Heart left ventricle (tissue), 16 donors: ENCODE results near the gene EEF1B2. TPM values are rescaled to one million over a fixed set of nuclear protein-coding genes. Genes with fewer than 3 reads are reported as not detected.
A peak's percentile ranks its signal among the peaks of the same experiment; 100 is the strongest.
"Not testable (repeated sequence)": the region's sequence is repeated elsewhere in the genome, so short reads cannot be mapped to it uniquely, and the experiment has no call there.

ENCODE experiments used
- ATAC-seq, 4 donors: fragments of 200-7000 bp; cut with Tn5 transposase; one replicate each; pipeline ENCODE4 v1.9.1; 2020 to 2022; ENCODE audit warnings: moderate library complexity in 4 of 4, mild to moderate bottlenecking in 3 of 4, moderate number of reproducible peaks in 1 of 4
- DNase-seq, 5 donors: peaks; one replicate each; pipeline ENCODE4 v3.0.0-alpha.2; 2020
- H3K27ac ChIP-seq, 12 donors: fragments of 200-600 bp; sonication (generic) in 4 of 12; one replicate each; pipeline versions ENCODE4 v1.5.0 to v1.8.0; 2016 to 2022; ENCODE audit warnings: mild to moderate bottlenecking in 2 of 12
- H3K27me3 ChIP-seq, 9 donors: fragments of 200-600 bp; sonication (generic) in 2 of 9; one replicate each; pipeline versions ENCODE4 v1.5.1 to v1.8.0; 2016 to 2022; ENCODE audit warnings: mild to moderate bottlenecking in 3 of 9
- H3K36me3 ChIP-seq, 9 donors: fragments of 200-600 bp; sonication (generic) in 2 of 9; one replicate each; pipeline versions ENCODE4 v1.5.0 to v1.8.0; 2018 to 2022; ENCODE audit warnings: mild to moderate bottlenecking in 2 of 9
- H3K4me1 ChIP-seq, 12 donors: fragments of 200-600 bp; sonication (generic) in 4 of 12; one replicate each; pipeline versions ENCODE4 v1.5.0 to v1.8.0; 2016 to 2022; ENCODE audit warnings: mild to moderate bottlenecking in 3 of 12
- H3K4me3 ChIP-seq, 12 donors: fragments of 200-600 bp; sonication (generic) in 4 of 12; one replicate each; pipeline versions ENCODE4 v1.5.0 to v1.8.0; 2017 to 2022; ENCODE audit warnings: mild to moderate bottlenecking in 9 of 12, moderate library complexity in 4 of 12
- H3K9me3 ChIP-seq, 12 donors: fragments of 200-600 bp; sonication (generic) in 4 of 12; one replicate each; pipeline versions ENCODE4 v1.5.0 to v1.8.0; 2016 to 2022; ENCODE audit warnings: mild to moderate bottlenecking in 1 of 12
- POLR2A ChIP-seq, 2 donors: fragments of 450-650 bp; IDR thresholded peaks; one replicate each; pipeline ENCODE4 v1.6.1; 2017; ENCODE audit warnings: antibody characterized with exemption in 2 of 2, mild to moderate bottlenecking in 2 of 2, moderate library complexity in 2 of 2
- WGBS, 4 donors: extraction: QIAGEN DNeasy Blood & Tissue Kit in 2 of 4; methylation state at CpG; one replicate each; pipeline versions ENCODE4 v1.1.5 to v1.1.7; 2013 to 2018; 5-methylcytosine and 5-hydroxymethylcytosine counted together
- intact Hi-C, 10 donors: fragments of 100-400 bp; cut with DNase I; formaldehyde crosslinking; loops; one replicate each; pipeline versions ENCODE4 v1.11.1 to v1.14.2; 2022
- polyA plus RNA-seq, 2 donors: library from polyadenylated mRNA; stranded (reverse); fragments of 200-250 nt; gene quantifications; one replicate each; pipeline ENCODE4 v1.2.3, GENCODE V29; 2013
- total RNA-seq, 9 donors: library from RNA; depleted of rRNA in 2 of 9; stranded (reverse); fragments of >200 nt in 2 of 9; fragmentation: NEBNext Ultra II Directional in 3 of 9; extraction: Animal tissue kit (Norgen Biotek cat#: 25700) in 3 of 9; gene quantifications; one replicate each; pipeline versions ENCODE4 v1.1.0 to v1.2.4, GENCODE V29; 2016 to 2023
- TF ChIP-seq, protein P1 (sequence below), 12 donors: fragments of 200-600 bp; sonication (generic) in 4 of 12; IDR thresholded peaks; one replicate each; pipeline versions ENCODE4 v1.5.0 to v1.8.0; 2018 to 2022; ENCODE audit warnings: antibody characterized with exemption in 12 of 12, mild to moderate bottlenecking in 5 of 12
- donor health status: ischemic (EF 13 %, LVEDD 7.1; RV severe dilation, severe dysfunction).
- donor health status: healthy with polysubstance abuse.
- donor health status: DM: no; HTN: yes; CAD: no.
- donor health status: DM: no; HTN: no; CAD: no.
- donor health status: ischemic (EF 25% LVEDD 6.9; RV normal size, moderate dysfunction).
- donor health status: ischemic (EF 25% LVEDD 5.7; RV mildly dilated, moderate dysfunction).
- donor health status: healthy.
- donor health status: DM: yes; HTN: yes; CAD: no.
- donor health status: ischemic (EF 35%, LVEDD 5.7; RV mildly dilated, moderate dysfunction).
- donor health status: nonischemic (EF 11% LVEDD 7.7; RV severe dilation, severe dysfunction).
- donor health status: DM: yes; HTN: yes; CAD: no.
- donor health status: PGD.
- donor health status: ischemic (EF 29% LVEDD 5.4; RV normal size, mild dysfunction).
- donor health status: nonischemic (EF 23%, LVEDD 6.1; RV moderate dilation, normal function).

The EEF1B2 gene
- total and polyA plus RNA-seq, 11 donors = 123 to 820 (median 244) TPM

DNA sequence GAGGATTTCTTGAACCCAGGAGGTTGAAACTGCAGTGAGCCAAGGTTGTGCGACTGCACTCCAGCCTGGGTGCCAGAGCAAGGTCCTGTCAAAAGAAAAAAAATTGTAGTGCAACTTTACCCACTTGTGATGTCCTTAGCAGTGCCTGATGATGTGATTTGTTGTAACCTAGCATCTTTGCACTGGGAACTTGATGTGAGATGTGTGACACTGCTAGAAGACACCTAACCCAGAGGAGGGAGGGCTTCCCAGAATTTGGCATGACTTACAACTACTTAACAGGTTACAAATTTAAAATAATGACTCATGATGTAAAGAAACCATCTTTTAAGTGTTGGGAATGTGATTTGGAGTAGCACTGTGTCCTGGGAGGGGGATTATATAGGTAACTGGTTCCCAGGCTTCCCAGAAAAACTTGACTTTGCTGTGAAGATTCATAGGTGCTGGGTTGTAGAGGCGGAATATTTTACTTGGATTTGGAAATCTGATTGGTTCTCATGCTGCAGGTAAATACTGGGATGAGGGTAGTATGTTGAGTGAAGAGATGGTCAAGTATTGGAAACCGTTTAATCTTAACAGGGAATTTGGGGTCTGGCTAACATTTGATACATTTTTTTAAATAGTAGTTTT is 3.7 kb downstream of the EEF1B2 start:
- Histone ChIP-seq H3K27ac (no peak overlapping the region), H3K27me3 (no peaks in the 10 kb centered on the region), H3K4me1 (peaks cover 0 to 18% (median 10%) of the 10 kb centered on the region in 12 donors), H3K4me3 (no peak overlapping the region), H3K36me3 (peaks cover 0 to 55% (median 40%) of the 10 kb centered on the region in 9 donors), H3K9me3 (no peaks in the 10 kb centered on the region)
- intact Hi-C loops = loop anchor here in 7 of 10 donors (5.0 to 10.0 kb wide), 6 partner anchors 91 to 281 kb away; partner anchors contain the start of genes ADAM23 (in 2 of the 7) and ZDBF2 (in 2 of the 7)
- WGBS, 4 donors = 84 to 91% (median 87%) methylated on average over 3 of the region's 3 CpGs
- DNase-seq (no peak), ATAC-seq (no peak)
- no peak for TF ChIP-seq POLR2A (IDR thresholded peaks at IDR 0.05)
- TF ChIP-seq, protein P1, sequence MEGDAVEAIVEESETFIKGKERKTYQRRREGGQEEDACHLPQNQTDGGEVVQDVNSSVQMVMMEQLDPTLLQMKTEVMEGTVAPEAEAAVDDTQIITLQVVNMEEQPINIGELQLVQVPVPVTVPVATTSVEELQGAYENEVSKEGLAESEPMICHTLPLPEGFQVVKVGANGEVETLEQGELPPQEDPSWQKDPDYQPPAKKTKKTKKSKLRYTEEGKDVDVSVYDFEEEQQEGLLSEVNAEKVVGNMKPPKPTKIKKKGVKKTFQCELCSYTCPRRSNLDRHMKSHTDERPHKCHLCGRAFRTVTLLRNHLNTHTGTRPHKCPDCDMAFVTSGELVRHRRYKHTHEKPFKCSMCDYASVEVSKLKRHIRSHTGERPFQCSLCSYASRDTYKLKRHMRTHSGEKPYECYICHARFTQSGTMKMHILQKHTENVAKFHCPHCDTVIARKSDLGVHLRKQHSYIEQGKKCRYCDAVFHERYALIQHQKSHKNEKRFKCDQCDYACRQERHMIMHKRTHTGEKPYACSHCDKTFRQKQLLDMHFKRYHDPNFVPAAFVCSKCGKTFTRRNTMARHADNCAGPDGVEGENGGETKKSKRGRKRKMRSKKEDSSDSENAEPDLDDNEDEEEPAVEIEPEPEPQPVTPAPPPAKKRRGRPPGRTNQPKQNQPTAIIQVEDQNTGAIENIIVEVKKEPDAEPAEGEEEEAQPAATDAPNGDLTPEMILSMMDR (IDR thresholded peaks at IDR 0.05) = no peak

DNA sequence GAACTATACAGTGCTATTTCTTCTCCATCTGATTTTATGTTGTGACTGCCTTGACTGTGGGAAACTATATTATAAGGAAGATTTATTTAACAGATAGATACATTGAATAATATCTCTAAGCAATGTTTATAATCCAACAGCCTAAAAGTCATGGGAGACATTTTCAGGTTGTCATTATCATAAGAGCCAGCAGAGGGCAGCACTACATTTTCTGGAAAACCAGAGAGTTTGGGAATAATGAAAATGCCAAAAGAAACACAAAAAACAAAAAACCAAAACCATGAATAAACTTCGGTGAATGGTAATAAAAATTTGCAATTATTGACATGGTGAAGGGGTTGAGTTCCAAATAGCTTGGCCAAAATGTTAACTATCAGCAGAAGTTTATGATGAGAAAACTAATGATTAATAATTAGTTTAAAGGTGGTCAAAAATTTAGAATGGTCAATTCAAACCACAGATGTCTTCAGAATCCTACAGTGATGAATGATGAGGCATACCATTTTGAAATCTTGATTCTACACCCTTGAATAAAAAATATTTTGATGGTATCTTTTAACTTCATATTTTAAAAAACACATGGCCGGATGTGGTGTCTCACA is 4.7 kb downstream of the EEF1B2 start:
- no peak overlapping the region for H3K27ac ChIP-seq

DNA sequence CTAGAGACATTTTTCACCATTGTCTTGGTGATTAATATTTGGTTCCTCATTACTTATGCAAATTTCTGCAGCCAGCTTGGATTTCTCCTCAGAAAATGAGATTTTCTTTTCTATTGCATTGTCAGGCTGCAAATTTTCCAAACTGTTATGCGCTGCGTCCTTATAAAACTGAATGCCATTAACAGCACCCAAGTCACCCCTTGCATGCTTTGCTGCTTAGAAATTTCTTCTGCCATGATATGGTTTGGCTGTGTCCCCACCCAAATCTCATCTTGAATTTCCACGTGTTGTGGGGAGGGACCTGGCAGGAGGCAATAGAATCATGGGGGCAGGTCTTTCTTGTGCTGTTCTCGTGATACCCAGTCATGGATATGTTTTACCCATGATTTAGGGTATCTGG is 8.5 kb downstream of the EEF1B2 start:
- 91 to 97% (median 97%) methylated on average over 4 of the region's 4 CpGs for WGBS, 4 donors
- H3K9me3 ChIP-seq, H3K4me3 ChIP-seq, H3K27me3 ChIP-seq, ATAC-seq, DNase-seq, H3K4me1 ChIP-seq, H3K27ac ChIP-seq: not testable (repeated sequence)
- intact Hi-C loops = loop anchor here in 7 of 10 donors (5.0 to 10.0 kb wide), 5 partner anchors 87 to 277 kb away; partner anchors contain the start of genes ADAM23 (in 1 of the 7) and ZDBF2 (in 1 of the 7)
- H3K36me3 ChIP-seq = peaks cover 0 to 28% (median 12%) of the 10 kb centered on the region in 9 donors

More for the DNA sequence above, 4.7 kb downstream of the EEF1B2 start:
- Histone ChIP-seq H3K36me3 (peaks cover 0 to 55% (median 40%) of the 10 kb centered on the region in 9 donors), H3K9me3 (no peaks in the 10 kb centered on the region), H3K27me3 (no peaks in the 10 kb centered on the region), H3K4me3 (no peak overlapping the region), H3K4me1 (peaks cover 0 to 18% (median 10%) of the 10 kb centered on the region in 12 donors)
- no peak for TF ChIP-seq POLR2A (IDR thresholded peaks at IDR 0.05)
- TF ChIP-seq, protein P1 (IDR thresholded peaks at IDR 0.05) = peak; percentile 67 to 86 (median 80)
- intact Hi-C loops = loop anchor here in 8 of 10 donors (2.0 to 10.0 kb wide), 7 partner anchors 90 to 280 kb away; partner anchors contain the start of genes ADAM23 (in 2 of the 8) and ZDBF2 (in 2 of the 8)
- WGBS, 4 donors = 57 to 70% (median 59%) methylated on average over 2 of the region's 2 CpGs
- ATAC-seq (no peak), DNase-seq (peak in 1 of 5 donors; percentile 25)

DNA sequence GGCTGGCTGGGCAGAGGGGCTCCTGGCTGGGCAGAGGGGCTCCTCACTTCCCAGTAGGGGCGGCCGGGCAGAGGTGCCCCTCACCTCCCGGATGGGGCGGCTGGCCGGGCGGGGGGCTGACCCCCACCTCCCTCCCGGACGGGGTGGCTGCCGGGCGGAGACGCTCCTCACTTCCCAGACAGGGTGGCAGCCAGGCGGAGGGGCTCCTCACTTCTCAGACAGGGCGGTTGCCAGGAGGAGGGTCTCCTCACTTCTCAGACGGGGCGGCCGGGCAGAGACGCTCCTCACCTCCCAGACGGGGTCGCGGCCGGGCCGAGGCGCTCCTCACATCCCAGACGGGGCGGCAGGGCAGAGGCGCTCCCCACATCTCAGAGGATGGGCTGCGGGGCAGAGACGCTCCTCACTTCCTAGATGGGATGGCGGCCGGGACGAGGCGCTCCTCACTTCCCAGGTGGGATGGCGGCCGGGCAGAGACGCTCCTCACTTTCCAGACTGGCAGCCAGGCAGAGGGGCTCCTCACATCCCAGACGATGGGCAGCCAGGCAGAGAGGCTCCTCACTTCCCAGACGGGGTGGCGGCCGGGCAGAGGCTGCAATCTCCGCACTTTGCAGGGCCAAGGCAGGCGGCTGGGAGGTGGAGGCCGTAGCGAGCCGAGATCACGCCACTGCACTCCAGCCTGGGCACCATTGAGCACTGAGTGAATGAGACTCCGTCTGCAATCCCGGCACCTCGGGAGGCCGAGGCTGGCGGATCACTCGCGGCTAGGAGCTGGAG is 12.1 kb downstream of the EEF1B2 start:
- ATAC-seq, H3K27me3 ChIP-seq, H3K9me3 ChIP-seq, DNase-seq, H3K4me1 ChIP-seq, H3K27ac ChIP-seq, H3K4me3 ChIP-seq: not testable (repeated sequence)
- peaks cover 0 to 11% (median 0%) of the 10 kb centered on the region in 9 donors for H3K36me3 ChIP-seq
- 95 to 99% (median 97%) methylated on average over 24 to 45 of the region's 52 CpGs; no CpG with 5 or more reads in 1 of the 4 donors for WGBS, 4 donors
- intact Hi-C loops = loop anchor here in 1 of 10 donors (5.0 kb wide), 1 partner anchor 265 kb away; no protein-coding TSS in a partner anchor
